GM12878 (cell line): ENCODE measurements around the gene TRPC6.

ENCODE experiments used
- CTCF ChIP-seq, 3 experiments: IDR thresholded peaks in 2 of 3; conservative IDR thresholded peaks in 1 of 3; 2 replicates each; pipeline ENCODE4 v1.5.1; 2011; ENCODE audit warnings: low read depth in 3 of 3, low read length in 3 of 3, mild to moderate bottlenecking in 3 of 3, control low read depth in 2 of 3, moderate library complexity in 2 of 3, inconsistent platforms in 1 of 3, mixed read lengths in 1 of 3; ENCODE audit not compliant: control insufficient read depth in 2 of 3, insufficient read depth in 1 of 3; ENCODE audit errors: extremely low read depth in 1 of 3
- PBX3 ChIP-seq: IDR thresholded peaks from 2 replicates; pipeline ENCODE4 v1.6.1; 2011; ENCODE audit warnings: mild to moderate bottlenecking, low read depth, low read length, moderate library complexity; ENCODE audit not compliant: insufficient replicate concordance
- POLR2A ChIP-seq: IDR thresholded peaks from 2 replicates; pipeline ENCODE4 v1.6.1; 2011; ENCODE audit warnings: low read depth, mild to moderate bottlenecking, low read length
- SIN3A ChIP-seq: IDR thresholded peaks from 2 replicates; pipeline ENCODE4 v1.6.1; 2012; ENCODE audit warnings: low read depth, low read length, improper control_type of control experiment
- SMC3 ChIP-seq: IDR thresholded peaks from 2 replicates; pipeline ENCODE4 v1.6.1; 2011; ENCODE audit warnings: low read length, improper control_type of control experiment, borderline replicate concordance
- SP1 ChIP-seq: IDR thresholded peaks from one replicate; pipeline ENCODE4 v1.6.1; 2011; ENCODE audit warnings: low read depth, low read length
- ZBTB33 ChIP-seq: fragments of 450-650 bp; IDR thresholded peaks from 2 replicates; pipeline ENCODE4 v1.6.1; 2017; ENCODE audit warnings: mild to moderate bottlenecking
- ZNF24 ChIP-seq: fragments of 450-650 bp; IDR thresholded peaks from 2 replicates; pipeline ENCODE4 v1.6.1; 2017; ENCODE audit warnings: antibody characterized with exemption, mild to moderate bottlenecking

- no peak for TF ChIP-seq ZBTB33
- TF ChIP-seq SMC3 = no peak
- TF ChIP-seq SIN3A = no peak
- TF ChIP-seq CTCF (IDR thresholded peaks at IDR 0.05 in 2 of 3, conservative IDR thresholded peaks at IDR 0.05 in 1 of 3; ENCODE audit: control insufficient read depth in 2 of 3, extremely low read depth in 1 of 3, insufficient read depth in 1 of 3, low read depth in 3 of 3, low read length in 3 of 3) = no peak
- TF ChIP-seq SP1 = no peak
- no peak for TF ChIP-seq POLR2A
- TF ChIP-seq PBX3 = no peak
- TF ChIP-seq ZNF24 = no peak
Observed at GRCh38 chr11:101477926-101478325, 105.9 kb downstream of the TRPC6 start.
